GM23338 (cell line): ENCODE results near the gene RBM48. TPM values are rescaled to one million over a fixed set of nuclear protein-coding genes. Genes with fewer than 3 reads are reported as not detected.
A peak's percentile ranks its signal among the peaks of the same experiment; 100 is the strongest.

Experiments used
- ATAC-seq: fragments of 200-7000 bp; cut with Tn5 transposase; 3 replicates; pipeline ENCODE4 v1.9.1; 2020
- DNase-seq: peaks from one replicate; pipeline ENCODE4 v3.0.0-alpha.2; 2015; ENCODE audit warnings: low spot score
- H2AFZ ChIP-seq: fragments of 200-600 bp; sonication (generic); 2 replicates; pipeline ENCODE4 v1.8.0; 2016; ENCODE audit warnings: antibody characterized with exemption, mild to moderate bottlenecking, moderate library complexity
- H3F3A ChIP-seq: fragments of 200-600 bp; sonication (generic); replicated peaks from 2 replicates; pipeline ENCODE4 v1.8.0; 2017; ENCODE audit warnings: antibody characterized with exemption, mixed run types, low read depth
- H3K27ac ChIP-seq: fragments of 200-600 bp; sonication (generic); 2 replicates; pipeline ENCODE4 v1.6.1; 2016; ENCODE audit warnings: low read depth
- H3K27me3 ChIP-seq: fragments of 200-600 bp; sonication (generic); 2 replicates; pipeline ENCODE4 v1.8.0; 2016; ENCODE audit warnings: mild to moderate bottlenecking, mixed run types, moderate library complexity; ENCODE audit not compliant: insufficient read depth
- H3K36me3 ChIP-seq: fragments of 200-600 bp; sonication (generic); 2 replicates; pipeline ENCODE4 v1.8.0; 2016; ENCODE audit warnings: mild to moderate bottlenecking; ENCODE audit not compliant: insufficient read depth
- H3K4me1 ChIP-seq: fragments of 200-600 bp; sonication (generic); 2 replicates; pipeline ENCODE4 v1.8.0; 2016; ENCODE audit warnings: mild to moderate bottlenecking, moderate library complexity; ENCODE audit not compliant: insufficient read depth
- H3K4me2 ChIP-seq: fragments of 200-600 bp; sonication (generic); 2 replicates; pipeline ENCODE4 v1.7.1; 2017; ENCODE audit warnings: mixed run types
- H3K4me3 ChIP-seq: fragments of 200-600 bp; sonication (generic); 2 replicates; pipeline ENCODE4 v1.6.1; 2016; ENCODE audit warnings: mixed run types
- H3K79me2 ChIP-seq: fragments of 200-600 bp; sonication (generic); replicated peaks from 2 replicates; pipeline ENCODE4 v1.8.0; 2017; ENCODE audit warnings: mild to moderate bottlenecking; ENCODE audit not compliant: insufficient read depth
- H3K9me2 ChIP-seq: fragments of 200-600 bp; sonication (generic); 2 replicates; pipeline ENCODE4 v1.8.0; 2017; ENCODE audit not compliant: insufficient read depth
- H4K20me1 ChIP-seq: fragments of 200-600 bp; sonication (generic); replicated peaks from 2 replicates; pipeline ENCODE4 v1.8.0; 2017; ENCODE audit warnings: mild to moderate bottlenecking; ENCODE audit not compliant: insufficient read depth
- H3K27ac Mint-ChIP-seq: 2 replicates; pipeline ENCODE4 v1.8.0; 2020; ENCODE audit warnings: inconsistent platforms, mild to moderate bottlenecking, moderate library complexity, mixed read lengths
- H3K27me3 Mint-ChIP-seq: 3 replicates; pipeline ENCODE4 v1.8.0; 2022; ENCODE audit warnings: low read depth, mild to moderate bottlenecking, moderate library complexity, mixed read lengths, inconsistent platforms; ENCODE audit not compliant: insufficient read depth, poor library complexity
- H3K36me3 Mint-ChIP-seq: 3 replicates; pipeline ENCODE4 v1.8.0; 2021; ENCODE audit warnings: low read depth, mild to moderate bottlenecking, inconsistent platforms, moderate library complexity, mixed read lengths
- H3K4me1 Mint-ChIP-seq: 3 replicates; pipeline ENCODE4 v1.8.0; 2020; ENCODE audit warnings: mild to moderate bottlenecking, inconsistent platforms, mixed read lengths
- H3K4me3 Mint-ChIP-seq: 3 replicates; pipeline ENCODE4 v1.8.0; 2021; ENCODE audit warnings: moderate library complexity, mild to moderate bottlenecking, inconsistent platforms, mixed read lengths
- H3K9me3 Mint-ChIP-seq: 3 replicates; pipeline ENCODE4 v1.8.0; 2020; ENCODE audit warnings: moderate library complexity, mild to moderate bottlenecking, inconsistent platforms, mixed read lengths
- CREB1 ChIP-seq: fragments of 250-450 bp; sonication (Bioruptor Pico); IDR thresholded peaks from 2 replicates; pipeline ENCODE4 v1.5.0; 2020; ENCODE audit warnings: low read depth, mild to moderate bottlenecking, moderate library complexity
- EZH2 ChIP-seq: fragments of 200-600 bp; sonication (generic); IDR thresholded peaks from one replicate; pipeline ENCODE4 v1.8.0; 2017; ENCODE audit warnings: antibody characterized with exemption, mild to moderate bottlenecking, low read depth; ENCODE audit not compliant: unreplicated experiment
- EZH2phosphoT487 ChIP-seq: fragments of 200-600 bp; sonication (generic); IDR thresholded peaks from one replicate; pipeline ENCODE4 v1.8.1; 2018; ENCODE audit warnings: antibody characterized with exemption; ENCODE audit not compliant: unreplicated experiment
- JUNB ChIP-seq: IDR thresholded peaks from one replicate; pipeline ENCODE4 v1.6.1; 2016; ENCODE audit warnings: antibody characterized with exemption; ENCODE audit not compliant: unreplicated experiment
- NANOG ChIP-seq: IDR thresholded peaks from 2 replicates; pipeline ENCODE4 v1.6.1; 2016; ENCODE audit warnings: antibody characterized with exemption, borderline replicate concordance
- POLR2AphosphoS5 ChIP-seq: IDR thresholded peaks from 2 replicates; pipeline ENCODE4 v1.6.1; 2016; ENCODE audit warnings: antibody characterized with exemption, low read depth
- STAT1 ChIP-seq: IDR thresholded peaks from one replicate; pipeline ENCODE4 v1.6.1; 2016; ENCODE audit warnings: antibody characterized with exemption; ENCODE audit not compliant: unreplicated experiment
- ZNF114 ChIP-seq: fragments of 250-450 bp; sonication (Bioruptor Pico); IDR thresholded peaks from 2 replicates; pipeline ENCODE4 v1.5.0; 2020; ENCODE audit warnings: mild to moderate bottlenecking, moderate library complexity
- ZNF331 ChIP-seq: fragments of 250-450 bp; sonication (Bioruptor Pico); IDR thresholded peaks from 2 replicates; pipeline ENCODE4 v1.5.0; 2020; ENCODE audit warnings: low read depth, mild to moderate bottlenecking, moderate library complexity
- long read RNA-seq: library from polyadenylated mRNA; unstranded; transcript quantifications from one replicate; pipeline ENCODE4 v2.0.0, GENCODE V29; 2020; ENCODE audit not compliant: unreplicated experiment
- polyA plus RNA-seq: library from polyadenylated mRNA; unstranded; fragments of >200 nt; fragmentation: Nextera tagmentation; extraction: Ambion mirVana; gene quantifications from 2 replicates; pipeline ENCODE4 v1.2.1, GENCODE V29; 2016
- total RNA-seq: library from RNA; depleted of rRNA; stranded (reverse); fragments of >200 nt; shearing (Covaris generic); gene quantifications from 2 replicates; pipeline ENCODE4 v1.2.3, GENCODE V29; 2014; rRNA removed
- TF ChIP-seq, protein P1 (sequence below): IDR thresholded peaks from one replicate; pipeline ENCODE4 v1.6.1; 2018; ENCODE audit warnings: antibody characterized with exemption; ENCODE audit not compliant: unreplicated experiment
- TF ChIP-seq, protein P2 (sequence below): IDR thresholded peaks from 2 replicates; pipeline ENCODE4 v1.6.1; 2016; ENCODE audit warnings: antibody characterized with exemption
- TF ChIP-seq, protein P3 (sequence below): fragments of 250-450 bp; sonication (Bioruptor Pico); IDR thresholded peaks from 2 replicates; pipeline ENCODE4 v1.5.0; 2020; ENCODE audit warnings: mild to moderate bottlenecking, moderate library complexity
- TF ChIP-seq, protein P4 (sequence below), 2 experiments: fragments of 200-600 bp in 1 of 2; sonication (generic) in 1 of 2; conservative IDR thresholded peaks; 2 replicates each; pipeline versions ENCODE4 v1.5.1 to v1.6.1; 2016 to 2017; ENCODE audit warnings: antibody characterized with exemption in 2 of 2, low read depth in 2 of 2, mild to moderate bottlenecking in 2 of 2, moderate library complexity in 1 of 2

The RBM48 gene
- total RNA-seq (8.8 and 9.8 TPM in 2 replicates), polyA plus RNA-seq (9.8 and 11.1 TPM in 2 replicates)
- long read RNA-seq, transcript RBM48-201 (5 exons, 1,742 nt), result major isoform, 8 of 9 reads
- long read RNA-seq, partial matches to known transcripts, result 0 of 9 reads
- long read RNA-seq, other reads (novel, unspliced or antisense), result 1 of 9 reads

DNA sequence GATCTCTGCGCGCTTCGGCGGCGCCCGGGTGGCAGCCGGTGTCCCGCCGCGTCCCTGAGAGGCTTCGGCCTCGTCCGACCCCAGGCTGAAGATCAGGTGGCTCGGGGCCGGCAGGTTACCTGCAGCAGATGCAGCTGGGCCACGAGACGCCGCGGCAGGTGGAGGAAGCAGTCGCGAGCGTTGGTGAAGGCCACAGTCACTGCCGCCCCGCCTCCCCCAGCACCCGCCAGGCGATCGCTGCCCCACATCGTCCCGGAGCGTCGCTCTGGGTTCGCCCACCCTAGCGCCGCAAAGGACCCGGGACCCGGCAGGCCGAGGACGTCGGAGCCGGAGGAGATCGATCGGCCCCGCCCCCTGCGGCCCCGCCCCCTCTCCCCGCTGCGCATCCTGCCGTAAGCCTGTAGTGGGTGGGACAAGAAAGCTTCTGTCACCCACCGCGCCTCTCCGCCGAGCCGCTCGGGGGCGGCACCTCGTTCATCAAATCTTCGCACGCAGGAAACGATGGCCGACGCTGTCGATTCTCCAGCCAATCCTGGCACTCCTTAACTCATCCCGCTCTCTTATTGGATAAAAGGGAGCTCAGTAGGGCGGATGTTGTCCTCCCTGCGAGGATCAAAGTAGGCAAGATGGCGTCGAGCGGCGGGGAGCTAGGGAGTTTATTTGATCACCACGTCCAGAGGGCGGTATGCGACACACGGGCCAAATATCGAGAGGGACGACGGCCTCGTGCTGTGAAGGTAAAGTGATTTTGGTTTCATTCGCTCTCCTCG lies at the start of gene RBM48, which contains the start of gene PEX1:
RBM48 (plus strand) TSS at position 608 of the 770 bp plus-strand sequence; CDS start at position 627, 19 bp downstream.
PEX1 (minus strand) TSS at position 333 of the 770 bp plus-strand sequence; CDS start at position 248, 85 bp downstream.
- peaks cover 38% of the 10 kb centered on the region for H3K79me2 ChIP-seq
- TF ChIP-seq, protein P1, sequence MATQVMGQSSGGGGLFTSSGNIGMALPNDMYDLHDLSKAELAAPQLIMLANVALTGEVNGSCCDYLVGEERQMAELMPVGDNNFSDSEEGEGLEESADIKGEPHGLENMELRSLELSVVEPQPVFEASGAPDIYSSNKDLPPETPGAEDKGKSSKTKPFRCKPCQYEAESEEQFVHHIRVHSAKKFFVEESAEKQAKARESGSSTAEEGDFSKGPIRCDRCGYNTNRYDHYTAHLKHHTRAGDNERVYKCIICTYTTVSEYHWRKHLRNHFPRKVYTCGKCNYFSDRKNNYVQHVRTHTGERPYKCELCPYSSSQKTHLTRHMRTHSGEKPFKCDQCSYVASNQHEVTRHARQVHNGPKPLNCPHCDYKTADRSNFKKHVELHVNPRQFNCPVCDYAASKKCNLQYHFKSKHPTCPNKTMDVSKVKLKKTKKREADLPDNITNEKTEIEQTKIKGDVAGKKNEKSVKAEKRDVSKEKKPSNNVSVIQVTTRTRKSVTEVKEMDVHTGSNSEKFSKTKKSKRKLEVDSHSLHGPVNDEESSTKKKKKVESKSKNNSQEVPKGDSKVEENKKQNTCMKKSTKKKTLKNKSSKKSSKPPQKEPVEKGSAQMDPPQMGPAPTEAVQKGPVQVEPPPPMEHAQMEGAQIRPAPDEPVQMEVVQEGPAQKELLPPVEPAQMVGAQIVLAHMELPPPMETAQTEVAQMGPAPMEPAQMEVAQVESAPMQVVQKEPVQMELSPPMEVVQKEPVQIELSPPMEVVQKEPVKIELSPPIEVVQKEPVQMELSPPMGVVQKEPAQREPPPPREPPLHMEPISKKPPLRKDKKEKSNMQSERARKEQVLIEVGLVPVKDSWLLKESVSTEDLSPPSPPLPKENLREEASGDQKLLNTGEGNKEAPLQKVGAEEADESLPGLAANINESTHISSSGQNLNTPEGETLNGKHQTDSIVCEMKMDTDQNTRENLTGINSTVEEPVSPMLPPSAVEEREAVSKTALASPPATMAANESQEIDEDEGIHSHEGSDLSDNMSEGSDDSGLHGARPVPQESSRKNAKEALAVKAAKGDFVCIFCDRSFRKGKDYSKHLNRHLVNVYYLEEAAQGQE, result no peak
- TF ChIP-seq, protein P2, sequence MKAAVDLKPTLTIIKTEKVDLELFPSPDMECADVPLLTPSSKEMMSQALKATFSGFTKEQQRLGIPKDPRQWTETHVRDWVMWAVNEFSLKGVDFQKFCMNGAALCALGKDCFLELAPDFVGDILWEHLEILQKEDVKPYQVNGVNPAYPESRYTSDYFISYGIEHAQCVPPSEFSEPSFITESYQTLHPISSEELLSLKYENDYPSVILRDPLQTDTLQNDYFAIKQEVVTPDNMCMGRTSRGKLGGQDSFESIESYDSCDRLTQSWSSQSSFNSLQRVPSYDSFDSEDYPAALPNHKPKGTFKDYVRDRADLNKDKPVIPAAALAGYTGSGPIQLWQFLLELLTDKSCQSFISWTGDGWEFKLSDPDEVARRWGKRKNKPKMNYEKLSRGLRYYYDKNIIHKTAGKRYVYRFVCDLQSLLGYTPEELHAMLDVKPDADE, result peak; percentile 79
- TF ChIP-seq POLR2AphosphoS5, result peak; percentile 87
- no peak for TF ChIP-seq EZH2
- no peak for TF ChIP-seq EZH2phosphoT487
- TF ChIP-seq, protein P3, sequence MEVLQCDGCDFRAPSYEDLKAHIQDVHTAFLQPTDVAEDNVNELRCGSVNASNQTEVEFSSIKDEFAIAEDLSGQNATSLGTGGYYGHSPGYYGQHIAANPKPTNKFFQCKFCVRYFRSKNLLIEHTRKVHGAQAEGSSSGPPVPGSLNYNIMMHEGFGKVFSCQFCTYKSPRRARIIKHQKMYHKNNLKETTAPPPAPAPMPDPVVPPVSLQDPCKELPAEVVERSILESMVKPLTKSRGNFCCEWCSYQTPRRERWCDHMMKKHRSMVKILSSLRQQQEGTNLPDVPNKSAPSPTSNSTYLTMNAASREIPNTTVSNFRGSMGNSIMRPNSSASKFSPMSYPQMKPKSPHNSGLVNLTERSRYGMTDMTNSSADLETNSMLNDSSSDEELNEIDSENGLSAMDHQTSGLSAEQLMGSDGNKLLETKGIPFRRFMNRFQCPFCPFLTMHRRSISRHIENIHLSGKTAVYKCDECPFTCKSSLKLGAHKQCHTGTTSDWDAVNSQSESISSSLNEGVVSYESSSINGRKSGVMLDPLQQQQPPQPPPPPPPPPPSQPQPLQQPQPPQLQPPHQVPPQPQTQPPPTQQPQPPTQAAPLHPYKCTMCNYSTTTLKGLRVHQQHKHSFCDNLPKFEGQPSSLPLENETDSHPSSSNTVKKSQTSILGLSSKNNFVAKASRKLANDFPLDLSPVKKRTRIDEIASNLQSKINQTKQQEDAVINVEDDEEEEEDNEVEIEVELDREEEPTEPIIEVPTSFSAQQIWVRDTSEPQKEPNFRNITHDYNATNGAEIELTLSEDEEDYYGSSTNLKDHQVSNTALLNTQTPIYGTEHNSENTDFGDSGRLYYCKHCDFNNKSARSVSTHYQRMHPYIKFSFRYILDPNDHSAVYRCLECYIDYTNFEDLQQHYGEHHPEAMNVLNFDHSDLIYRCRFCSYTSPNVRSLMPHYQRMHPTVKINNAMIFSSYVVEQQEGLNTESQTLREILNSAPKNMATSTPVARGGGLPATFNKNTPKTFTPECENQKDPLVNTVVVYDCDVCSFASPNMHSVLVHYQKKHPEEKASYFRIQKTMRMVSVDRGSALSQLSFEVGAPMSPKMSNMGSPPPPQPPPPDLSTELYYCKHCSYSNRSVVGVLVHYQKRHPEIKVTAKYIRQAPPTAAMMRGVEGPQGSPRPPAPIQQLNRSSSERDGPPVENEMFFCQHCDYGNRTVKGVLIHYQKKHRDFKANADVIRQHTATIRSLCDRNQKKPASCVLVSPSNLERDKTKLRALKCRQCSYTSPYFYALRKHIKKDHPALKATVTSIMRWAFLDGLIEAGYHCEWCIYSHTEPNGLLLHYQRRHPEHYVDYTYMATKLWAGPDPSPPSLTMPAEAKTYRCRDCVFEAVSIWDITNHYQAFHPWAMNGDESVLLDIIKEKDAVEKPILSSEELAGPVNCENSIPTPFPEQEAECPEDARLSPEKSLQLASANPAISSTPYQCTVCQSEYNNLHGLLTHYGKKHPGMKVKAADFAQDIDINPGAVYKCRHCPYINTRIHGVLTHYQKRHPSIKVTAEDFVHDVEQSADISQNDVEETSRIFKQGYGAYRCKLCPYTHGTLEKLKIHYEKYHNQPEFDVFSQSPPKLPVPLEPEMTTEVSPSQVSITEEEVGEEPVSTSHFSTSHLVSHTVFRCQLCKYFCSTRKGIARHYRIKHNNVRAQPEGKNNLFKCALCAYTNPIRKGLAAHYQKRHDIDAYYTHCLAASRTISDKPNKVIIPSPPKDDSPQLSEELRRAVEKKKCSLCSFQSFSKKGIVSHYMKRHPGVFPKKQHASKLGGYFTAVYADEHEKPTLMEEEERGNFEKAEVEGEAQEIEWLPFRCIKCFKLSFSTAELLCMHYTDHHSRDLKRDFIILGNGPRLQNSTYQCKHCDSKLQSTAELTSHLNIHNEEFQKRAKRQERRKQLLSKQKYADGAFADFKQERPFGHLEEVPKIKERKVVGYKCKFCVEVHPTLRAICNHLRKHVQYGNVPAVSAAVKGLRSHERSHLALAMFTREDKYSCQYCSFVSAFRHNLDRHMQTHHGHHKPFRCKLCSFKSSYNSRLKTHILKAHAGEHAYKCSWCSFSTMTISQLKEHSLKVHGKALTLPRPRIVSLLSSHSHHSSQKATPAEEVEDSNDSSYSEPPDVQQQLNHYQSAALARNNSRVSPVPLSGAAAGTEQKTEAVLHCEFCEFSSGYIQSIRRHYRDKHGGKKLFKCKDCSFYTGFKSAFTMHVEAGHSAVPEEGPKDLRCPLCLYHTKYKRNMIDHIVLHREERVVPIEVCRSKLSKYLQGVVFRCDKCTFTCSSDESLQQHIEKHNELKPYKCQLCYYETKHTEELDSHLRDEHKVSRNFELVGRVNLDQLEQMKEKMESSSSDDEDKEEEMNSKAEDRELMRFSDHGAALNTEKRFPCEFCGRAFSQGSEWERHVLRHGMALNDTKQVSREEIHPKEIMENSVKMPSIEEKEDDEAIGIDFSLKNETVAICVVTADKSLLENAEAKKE (CRISPR knock-in tag), result no peak
- TF ChIP-seq JUNB, result no peak
- TF ChIP-seq NANOG, result peak; percentile 22; the same call in 1 of the 2 replicates
- no peak for TF ChIP-seq ZNF114 (CRISPR knock-in tag)
- peak; percentile 85 for TF ChIP-seq CREB1 (CRISPR knock-in tag)
- no peak for TF ChIP-seq ZNF331 (CRISPR knock-in tag)
- TF ChIP-seq STAT1, result no peak
- TF ChIP-seq, protein P4, sequence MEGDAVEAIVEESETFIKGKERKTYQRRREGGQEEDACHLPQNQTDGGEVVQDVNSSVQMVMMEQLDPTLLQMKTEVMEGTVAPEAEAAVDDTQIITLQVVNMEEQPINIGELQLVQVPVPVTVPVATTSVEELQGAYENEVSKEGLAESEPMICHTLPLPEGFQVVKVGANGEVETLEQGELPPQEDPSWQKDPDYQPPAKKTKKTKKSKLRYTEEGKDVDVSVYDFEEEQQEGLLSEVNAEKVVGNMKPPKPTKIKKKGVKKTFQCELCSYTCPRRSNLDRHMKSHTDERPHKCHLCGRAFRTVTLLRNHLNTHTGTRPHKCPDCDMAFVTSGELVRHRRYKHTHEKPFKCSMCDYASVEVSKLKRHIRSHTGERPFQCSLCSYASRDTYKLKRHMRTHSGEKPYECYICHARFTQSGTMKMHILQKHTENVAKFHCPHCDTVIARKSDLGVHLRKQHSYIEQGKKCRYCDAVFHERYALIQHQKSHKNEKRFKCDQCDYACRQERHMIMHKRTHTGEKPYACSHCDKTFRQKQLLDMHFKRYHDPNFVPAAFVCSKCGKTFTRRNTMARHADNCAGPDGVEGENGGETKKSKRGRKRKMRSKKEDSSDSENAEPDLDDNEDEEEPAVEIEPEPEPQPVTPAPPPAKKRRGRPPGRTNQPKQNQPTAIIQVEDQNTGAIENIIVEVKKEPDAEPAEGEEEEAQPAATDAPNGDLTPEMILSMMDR (conservative IDR thresholded peaks at IDR 0.05; ENCODE audit: low read depth in 2 of 2), result peak; percentile 35 to 68; a peak in 3 of 4 replicates

More for the DNA sequence above, at the start of gene RBM48, which contains the start of gene PEX1:
- H3K9me3 Mint-ChIP-seq, result no peaks in the 10 kb centered on the region; the same call in 2 of the 3 replicates
- Histone ChIP-seq H3K36me3 (peaks cover 17% of the 10 kb centered on the region), H4K20me1 (no peaks in the 10 kb centered on the region), H2AFZ (peak within 1 kb of the TSS; percentile 95), H3F3A (peaks cover 3% of the 10 kb centered on the region; the same call in 1 of the 2 replicates), H3K27me3 (no peaks in the 10 kb centered on the region), H3K4me2 (peak within 1 kb of the TSS; percentile 91), H3K4me3 (peak within 1 kb of the TSS; percentile 88), H3K27ac (peak within 1 kb of the TSS; percentile 88), H3K4me1 (peaks cover 11% of the 10 kb centered on the region; the same call in 1 of the 2 replicates), H3K9me2 (no peaks in the 10 kb centered on the region)
- H3K4me1 Mint-ChIP-seq, result peaks cover 7% of the 10 kb centered on the region; the same call in 2 of the 3 replicates
- ATAC-seq (peak; percentile 91), DNase-seq (peak; percentile 99)
- peaks cover 16% of the 10 kb centered on the region for H3K36me3 Mint-ChIP-seq
- peak within 1 kb of the TSS; percentile 94 for H3K4me3 Mint-ChIP-seq
- peak within 1 kb of the TSS; percentile 99 for H3K27ac Mint-ChIP-seq
- H3K27me3 Mint-ChIP-seq, result peaks cover 5% of the 10 kb centered on the region
